Non-pigmented ciliary epithelial cell (primary cell): Measurements from ENCODE around the gene ARMC2.
A peak's percentile ranks its signal among the peaks of the same experiment; 100 is the strongest.
"Not testable (repeated sequence)": the region's sequence is repeated elsewhere in the genome, so short reads cannot be mapped to it uniquely, and the experiment has no call there.

Experiments
- DNase-seq: peaks from one replicate; pipeline ENCODE4 v3.0.0-alpha.2; 2010; ENCODE audit warnings: low read depth

The ARMC2 gene

DNA sequence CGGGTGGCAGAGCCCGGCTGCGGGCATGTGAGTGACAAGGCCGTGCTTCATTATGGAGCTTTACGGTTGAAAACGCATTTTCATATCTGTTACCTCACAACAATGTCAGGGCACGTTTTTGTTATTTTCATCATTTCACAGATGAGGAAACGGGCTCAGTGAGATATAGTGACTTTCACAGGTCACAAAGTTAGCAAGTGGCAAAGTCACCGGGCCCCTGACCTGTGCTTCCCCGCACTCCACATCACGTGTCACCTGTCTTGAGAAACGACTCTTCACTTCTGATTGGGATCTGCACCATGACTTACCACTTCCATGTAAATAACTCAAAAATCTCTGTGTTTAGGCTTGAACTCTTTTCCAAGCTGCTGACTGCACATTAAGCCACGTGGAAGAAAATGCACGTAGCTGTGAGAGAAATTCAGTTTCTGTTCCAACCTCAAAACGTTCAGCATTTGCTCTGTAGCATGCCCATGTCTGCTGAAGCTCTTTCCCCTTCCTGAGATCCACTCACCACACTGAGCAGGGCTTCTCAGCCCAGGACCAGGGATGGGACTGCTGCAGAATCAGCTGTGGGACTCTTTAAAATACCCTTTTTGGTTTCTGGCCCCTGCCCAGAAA lies 107.2 kb downstream of the ARMC2 start:
- no peak for DNase-seq

DNA sequence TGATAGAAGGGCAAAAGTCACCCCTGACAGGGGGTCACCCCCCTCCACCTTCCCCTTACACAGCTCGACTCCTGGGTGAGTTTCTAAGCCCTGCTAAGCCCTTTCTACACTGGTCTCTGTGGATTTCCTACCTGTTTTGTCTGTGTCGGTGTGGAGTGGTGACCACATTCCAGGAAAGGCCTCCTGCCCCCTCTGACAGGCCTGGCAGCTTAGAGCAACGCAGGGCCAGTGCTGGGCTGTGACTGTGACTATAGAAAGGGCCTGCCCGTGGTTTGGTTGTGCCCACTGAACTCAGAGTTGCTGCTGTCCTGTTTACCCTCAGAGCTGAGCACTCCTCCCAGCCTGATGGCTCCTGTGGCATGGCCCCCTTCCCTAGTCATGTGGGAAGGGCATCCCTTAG lies 109.0 kb downstream of the ARMC2 start:
- no peak for DNase-seq

DNA sequence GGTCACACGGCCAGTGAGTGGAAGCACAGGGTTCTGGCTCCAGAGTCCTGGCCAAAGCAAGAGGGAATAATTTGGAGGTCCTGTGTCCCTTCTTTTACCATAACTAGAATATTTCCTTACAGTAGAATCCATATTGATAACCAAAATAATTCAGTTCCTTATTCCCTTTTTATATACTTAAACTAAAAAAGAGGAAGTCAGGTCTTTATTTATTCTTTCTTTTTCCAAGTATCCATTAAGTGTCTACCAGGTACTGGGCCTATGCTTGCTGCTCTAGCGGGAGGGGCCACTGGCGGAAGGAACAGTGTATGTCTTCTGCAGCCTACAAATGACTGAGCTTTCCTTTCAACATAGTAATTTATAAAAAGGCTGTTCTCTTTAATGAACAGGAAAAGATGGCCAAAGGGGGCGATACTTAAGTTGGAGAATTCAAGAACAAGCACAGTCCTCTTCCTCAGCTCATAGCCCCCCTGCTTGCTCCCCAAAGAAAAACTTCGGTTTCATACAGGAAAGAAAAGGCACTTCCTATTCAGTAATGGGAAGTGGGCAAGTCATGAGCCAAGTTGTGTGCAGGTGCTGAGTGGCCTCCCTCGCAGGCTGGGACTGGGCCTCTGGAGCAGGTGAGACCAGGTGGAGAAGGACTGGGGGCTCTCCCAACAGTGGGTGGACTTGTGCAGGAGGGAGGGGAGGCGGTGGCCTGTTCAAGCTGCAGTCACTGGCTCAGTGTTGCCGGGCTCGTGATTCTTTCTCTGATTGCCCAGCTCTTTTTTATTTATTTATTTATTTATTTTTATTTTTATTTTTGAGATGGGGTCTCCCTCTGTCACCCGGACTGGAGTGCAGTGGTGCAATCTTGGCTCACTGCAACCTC lies 110.9 kb downstream of the ARMC2 start:
- DNase-seq, result no peak

DNA sequence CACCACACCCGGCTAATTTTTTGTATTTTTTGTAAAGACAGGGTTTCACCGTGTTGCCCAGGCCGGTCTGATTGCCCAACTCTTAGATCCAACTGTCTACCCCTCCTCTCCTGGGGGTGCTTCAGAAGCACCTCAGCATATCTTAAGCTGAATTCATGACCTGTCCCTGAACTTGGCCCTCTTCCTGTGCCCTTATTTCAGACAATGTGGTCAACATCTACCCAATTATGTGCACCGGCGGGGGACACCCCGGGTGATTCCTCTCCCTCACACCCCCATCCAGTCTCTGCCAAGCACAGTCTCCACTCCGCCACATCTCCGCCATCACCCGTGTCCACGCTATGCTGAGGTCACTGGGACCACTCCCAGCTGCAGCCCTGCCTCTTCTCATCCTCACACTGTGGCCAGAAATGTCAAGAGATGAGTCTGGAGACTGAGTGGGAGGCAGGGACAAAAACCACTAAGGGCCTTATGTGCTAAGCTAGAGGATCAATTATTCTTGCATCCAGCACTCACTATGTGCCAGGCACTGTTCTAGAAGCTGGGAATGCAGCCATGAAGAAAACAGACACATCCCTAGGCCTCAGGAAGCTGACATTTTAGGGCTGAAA lies 111.9 kb downstream of the ARMC2 start:
- no peak for DNase-seq

DNA sequence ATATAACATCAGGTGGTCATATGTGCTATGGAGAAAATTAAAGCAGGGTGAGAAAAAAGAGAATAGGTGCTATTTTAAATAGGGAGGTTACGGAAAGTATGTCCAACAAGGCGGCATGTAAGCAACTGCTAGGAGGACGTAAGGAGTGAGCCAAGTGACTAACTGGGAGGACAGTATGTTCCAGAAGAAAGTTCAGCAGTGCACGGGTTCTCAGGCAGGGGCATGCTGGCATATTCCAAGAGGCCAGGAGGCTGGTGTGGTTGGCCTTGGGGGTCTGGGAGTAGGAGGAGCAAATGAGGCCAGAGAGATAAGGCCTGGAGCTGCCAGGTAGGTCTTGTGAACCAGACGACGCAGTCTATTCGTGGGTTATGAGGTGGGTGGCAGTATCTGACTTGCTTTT lies 112.4 kb downstream of the ARMC2 start:
- DNase-seq, result no peak

DNA sequence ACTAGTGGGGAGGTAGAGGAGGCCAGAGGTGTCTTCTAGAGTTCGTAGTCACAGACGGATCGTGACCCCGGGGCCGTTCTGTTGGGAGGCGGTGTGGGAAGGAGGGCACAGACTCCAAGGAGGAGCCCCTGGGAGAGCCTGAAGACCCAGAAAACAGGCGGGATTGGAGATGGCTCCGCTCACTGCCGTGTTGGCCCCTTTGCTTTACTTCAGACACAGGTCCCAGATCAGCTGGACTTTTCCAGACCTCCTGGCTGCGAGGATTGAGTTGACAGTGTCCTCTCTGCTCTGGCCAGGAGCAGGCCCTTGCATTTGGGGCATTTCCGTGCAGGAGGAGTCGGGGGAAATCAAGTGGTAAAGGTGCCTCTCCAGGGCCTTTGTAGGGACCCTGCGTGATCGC lies 112.9 kb downstream of the ARMC2 start:
- no peak for DNase-seq

DNA sequence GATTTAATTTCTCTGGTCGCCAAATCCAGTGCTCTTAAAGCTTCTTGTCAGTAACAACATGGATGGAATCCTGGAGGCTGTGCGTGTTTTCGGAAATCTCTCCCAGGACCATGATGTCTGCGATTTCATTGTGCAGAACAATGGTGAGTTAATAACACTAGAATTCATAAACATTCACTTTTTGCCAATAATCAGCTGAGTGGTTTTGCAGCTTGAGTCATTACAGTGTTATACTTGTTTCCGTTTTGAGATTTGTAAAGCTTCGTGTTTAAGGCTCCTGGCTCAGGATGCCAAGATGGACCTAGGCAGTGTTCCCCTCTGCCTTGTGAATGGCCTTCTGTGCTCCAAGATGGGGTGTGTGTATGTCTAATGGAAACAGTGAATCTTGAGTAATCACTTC lies 113.8 kb downstream of the ARMC2 start:
- DNase-seq, result peak; percentile 75

DNA sequence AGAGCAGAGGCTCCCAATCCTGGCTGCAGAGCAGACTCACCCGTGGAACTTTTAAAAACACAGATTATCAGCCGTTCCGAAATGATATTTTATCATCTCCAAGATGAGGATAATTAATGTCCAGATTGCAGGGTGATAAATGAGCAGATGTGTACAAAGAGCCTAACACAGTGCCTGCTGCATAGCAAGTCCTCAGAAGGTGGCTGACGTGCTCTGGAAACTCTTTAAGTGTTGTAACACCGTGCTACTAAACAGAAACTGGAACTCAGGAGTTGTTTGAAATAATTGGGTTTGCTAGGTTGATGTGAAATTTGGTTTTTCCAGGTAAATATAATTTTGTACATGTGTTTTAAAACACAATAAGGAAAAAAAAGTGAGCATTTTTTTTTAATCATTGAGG lies 118.0 kb downstream of the ARMC2 start:
- no peak for DNase-seq

DNA sequence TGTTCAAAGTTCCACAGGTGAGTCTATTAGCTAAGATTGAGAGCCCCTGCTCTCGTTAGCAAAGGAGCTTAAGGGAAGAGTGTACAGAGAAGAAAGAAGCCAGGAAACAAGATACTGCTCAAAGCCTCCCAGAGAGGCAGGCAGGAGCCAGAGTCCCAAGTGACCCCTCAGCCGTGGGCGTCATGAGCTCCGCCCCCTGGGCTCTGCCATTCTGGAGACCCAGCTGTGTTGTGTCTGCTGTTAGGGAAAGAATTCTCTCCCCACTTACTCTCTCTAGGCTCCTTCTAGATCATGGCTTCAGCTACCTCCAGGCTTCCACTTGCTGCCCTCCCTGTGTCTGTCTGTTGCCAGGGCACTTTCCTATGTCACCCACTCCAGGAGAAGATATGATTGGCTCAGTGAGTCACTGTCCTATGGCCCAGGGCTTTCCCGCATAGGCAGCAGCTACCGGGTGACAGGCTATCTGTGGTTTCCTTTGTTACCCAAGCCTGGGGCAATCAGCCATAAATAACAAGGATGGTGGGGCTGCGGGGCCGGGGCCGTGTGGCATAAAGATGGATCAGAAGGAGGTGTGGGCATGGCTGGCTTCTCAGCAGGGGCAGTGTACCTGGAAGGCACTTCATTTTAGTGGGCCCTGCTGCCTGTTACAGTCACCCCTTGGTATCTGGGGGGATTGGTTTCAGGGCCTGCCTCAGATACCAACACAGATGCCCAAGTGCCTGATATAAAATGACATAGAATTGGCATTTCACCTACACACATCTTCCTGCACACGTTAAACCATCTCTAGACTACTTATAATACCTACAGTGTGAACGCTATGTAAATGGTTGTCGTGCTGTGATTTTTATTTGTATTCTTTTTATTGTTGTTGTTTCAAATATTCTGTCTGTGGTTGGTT lies 118.9 kb downstream of the ARMC2 start:
- DNase-seq, result no peak

DNA sequence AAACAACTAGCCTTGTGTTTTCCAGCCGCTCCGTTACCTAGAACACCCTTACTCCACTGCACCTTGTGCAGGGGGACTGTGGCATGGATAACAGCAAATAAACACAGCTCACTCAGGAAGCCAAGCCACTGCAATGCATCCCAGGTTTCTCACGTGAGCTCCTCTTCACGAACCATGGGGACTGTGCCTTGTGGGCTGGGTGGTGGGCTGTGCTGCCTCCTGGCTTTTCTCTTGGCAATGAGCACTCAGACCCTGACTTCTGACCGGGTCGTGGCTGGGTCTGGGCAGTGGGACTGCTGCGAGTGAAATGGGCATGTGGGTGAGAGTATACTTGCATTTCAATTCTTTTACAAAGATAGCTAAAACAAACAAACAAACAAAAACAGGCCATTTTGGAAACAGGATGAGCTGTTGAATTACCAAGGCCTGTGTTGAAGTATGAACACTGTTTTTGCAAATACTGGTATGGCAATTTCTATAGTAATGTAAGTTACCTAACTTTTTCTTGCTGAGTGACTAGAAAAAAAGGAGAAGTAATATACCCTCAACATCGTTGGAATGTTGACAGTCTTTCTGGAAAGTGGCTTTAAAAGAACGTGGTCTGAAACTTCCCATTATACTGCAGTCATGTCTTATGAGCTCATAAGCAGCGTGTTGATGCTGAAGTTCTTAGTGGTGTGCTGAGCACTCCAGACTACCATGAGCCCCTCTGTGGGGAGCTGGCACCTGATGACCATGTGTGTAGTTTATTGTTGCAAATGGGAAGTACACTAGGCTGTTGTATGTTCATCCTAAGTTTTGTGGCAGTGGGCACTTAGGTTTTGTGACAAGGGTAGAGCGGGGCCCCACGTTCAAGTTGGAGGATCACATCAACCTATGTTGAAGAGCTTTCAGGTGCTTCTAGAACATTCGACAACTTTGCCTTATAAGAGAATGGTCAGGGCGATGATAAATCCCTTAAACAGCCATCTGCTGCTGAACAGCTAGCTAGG lies 120.4 kb downstream of the ARMC2 start:
- DNase-seq, result no peak

DNA sequence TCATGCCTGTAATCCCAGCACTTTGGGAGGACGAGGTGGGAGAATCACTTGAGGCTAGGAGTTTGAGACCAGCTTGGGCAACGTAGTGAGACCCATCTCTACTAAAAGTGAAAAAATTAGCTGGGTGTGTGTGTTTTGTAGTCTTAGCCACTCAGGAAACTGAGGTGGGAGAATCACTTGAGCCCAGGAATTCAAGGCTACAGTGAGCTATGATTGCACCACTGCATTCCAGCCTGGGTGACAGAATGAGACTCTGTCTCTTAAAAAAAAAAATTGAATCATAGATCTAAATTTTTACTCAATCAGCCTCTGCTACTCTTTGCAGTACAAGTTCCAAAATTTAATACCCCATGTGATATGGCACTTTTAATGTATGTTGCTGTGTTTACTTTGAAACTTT lies 121.6 kb downstream of the ARMC2 start:
- no peak for DNase-seq

DNA sequence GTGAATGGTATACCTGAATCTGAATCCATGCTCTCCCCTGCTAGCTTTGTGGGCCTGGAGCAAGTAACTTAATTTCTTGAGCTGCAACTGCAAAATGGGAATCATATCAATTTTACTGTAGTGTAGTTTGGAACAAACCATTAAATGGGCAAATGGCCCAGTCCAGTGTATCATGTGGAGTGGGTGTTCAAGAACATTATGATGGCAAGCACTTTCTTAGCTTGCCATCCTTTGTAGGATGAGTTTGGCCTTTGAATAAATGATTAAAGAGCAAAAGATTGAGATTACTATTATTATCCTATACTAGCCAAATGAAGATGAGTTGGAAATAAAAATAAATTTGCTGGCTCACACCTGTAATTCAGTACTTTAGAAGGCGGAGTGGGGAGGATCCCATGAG lies 126.0 kb downstream of the ARMC2 start:
- no peak for DNase-seq

DNA sequence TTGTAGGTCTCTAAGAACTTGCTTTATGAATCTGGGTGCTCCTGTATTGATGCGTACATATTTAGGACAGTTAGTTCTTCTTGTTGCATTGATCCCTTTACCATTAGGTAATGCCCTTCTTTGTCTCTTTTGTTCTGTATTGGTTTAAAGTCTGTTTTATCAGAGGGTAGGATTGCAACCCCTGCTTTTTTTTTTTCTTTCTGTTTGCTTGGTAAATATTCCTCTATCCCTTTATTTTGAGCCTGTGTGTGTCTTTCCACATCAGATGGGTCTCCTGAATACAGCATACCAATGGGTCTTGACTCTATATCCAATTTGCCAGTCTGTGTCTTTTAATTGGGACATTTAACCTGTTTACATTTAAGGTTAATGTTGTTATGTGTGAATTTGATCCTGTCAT lies 130.4 kb downstream of the ARMC2 start:
- not testable (repeated sequence) for DNase-seq

DNA sequence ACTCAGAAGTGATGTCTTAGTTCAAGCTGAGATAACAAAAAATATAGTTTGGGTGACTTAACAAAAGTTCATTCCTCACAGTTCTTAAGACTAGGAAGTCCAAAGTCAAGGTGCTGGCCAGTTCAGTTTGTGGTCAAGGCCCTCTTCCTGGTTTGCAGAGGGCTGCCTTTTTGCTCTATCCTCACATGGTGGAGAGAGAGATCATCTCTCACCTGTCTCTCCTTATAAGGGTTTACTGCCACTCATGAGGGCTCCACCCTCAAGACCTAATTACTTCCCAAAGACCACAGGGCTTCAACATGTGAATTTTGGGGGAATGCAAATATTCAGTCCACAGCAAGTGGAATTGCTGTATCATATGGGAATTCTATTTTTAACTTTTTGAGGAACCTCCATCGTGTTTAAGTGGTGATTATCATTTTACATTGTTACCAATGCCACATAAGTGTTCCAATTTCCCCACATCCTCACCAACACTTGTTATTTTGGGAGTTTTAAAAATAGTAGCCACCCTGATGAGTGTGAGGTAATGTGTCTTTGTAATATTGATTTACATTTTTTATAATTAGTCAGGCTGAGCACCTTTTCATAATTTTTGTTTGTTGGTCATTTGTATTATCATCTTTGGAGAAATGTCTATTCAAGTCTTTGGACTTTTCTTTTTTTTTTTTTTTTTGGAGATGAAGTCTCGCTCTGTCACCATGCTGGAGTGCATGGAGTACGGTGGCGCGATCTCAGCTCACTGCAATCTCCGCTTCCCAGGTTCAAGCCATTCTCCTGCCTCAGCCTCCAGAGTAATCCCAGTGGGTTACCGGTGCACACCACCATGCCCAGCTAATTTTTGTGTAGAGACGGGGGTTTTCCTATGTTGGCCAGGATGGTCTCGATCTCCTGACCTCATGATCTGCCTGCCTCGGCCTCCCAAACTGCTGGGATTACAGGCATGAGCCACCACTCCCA lies 134.2 kb downstream of the ARMC2 start:
- DNase-seq, result no peak

DNA sequence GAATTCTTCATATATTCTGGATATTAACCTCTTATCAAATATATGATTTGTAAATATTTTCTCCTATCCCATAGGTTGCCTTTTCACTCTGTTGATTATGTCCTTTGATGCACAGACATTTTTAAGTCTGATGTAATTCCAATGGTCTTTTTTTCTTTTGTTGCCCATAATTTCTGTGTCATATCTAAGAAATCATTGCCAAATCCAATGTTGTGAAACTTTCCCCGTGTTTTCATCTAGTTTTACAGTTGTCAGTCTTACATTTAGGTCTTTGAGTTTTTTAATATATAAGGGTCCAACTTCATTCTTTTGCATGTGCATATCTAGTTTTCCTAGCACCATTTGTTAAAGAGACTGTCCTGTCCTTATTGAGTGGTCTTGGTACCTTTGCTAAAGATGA lies 134.9 kb downstream of the ARMC2 start:
- DNase-seq, result no peak

DNA sequence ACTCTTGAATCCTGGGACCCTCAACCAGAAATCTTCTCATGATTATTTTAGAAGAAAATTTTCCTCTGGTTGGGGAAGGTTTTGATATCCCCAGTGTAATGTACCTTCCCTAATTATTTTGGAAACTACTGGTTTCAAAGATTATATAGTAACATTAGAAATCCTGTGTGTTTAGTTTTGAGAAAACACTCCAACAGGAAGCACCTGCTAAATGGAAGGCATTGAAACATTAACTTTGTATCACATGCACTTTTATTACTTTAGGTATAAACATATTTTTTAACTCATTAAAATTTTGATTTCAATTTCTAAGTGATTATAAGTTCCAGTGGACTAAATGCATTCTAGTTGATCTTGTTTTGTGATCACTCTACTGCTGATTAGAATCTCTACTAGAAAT lies 137.1 kb downstream of the ARMC2 start:
- no peak for DNase-seq

DNA sequence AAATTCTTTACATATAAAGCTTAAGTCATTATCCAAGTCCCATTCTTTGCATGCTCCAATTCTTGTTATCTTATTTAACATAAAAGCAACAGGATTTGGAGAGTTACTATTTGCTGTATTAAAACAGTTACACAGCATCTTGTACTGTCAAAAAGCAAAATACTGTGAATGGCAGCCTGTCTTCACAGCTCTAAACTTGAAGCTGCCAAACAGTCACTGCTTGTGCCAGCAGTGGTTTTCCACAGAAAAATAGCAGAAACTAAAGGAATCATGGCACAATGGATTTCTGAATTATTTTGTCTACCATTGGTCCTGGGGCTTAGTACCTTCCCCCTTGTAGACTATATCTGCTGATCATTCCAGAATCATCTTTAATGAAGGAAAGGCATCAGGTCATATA lies 138.9 kb downstream of the ARMC2 start:
- no peak for DNase-seq

DNA sequence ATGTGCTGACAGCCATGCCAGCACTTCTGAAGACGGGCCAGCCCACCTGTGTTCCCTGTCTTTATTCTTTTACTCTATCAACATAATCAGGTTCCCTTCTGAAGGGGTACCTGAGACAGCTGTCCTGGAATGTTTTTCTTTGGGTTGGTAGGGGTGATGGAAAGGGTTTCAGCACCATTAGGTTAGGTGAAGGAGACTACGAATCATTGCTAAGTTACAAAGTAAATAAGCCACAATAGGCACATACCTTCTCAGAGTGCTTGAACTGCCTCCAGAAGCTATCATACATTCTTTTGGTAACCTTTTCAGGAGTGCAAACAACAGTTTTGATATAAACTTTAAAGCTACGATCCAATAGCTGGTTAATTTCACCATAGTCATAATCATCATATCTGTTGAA lies 140.1 kb downstream of the ARMC2 start:
- DNase-seq, result no peak

DNA sequence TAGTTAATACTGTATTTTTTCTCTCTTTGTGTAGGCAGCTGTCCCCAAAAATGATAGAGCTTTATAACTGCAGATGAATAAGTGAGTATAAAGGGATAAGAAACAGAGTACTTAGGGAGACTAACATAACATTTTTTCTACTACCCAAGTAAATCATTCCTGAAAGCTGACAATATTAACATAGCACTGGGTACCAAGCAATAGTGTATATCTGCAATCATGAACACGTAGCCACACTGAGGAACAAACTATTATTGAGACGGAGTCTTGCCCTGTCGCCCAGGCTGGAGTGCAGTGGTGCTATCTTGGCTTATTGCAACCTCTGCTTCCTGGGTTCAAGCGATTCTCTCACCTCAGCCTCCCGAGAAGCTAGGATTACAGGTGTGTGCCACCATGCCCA lies 140.5 kb downstream of the ARMC2 start:
- DNase-seq, result no peak

DNA sequence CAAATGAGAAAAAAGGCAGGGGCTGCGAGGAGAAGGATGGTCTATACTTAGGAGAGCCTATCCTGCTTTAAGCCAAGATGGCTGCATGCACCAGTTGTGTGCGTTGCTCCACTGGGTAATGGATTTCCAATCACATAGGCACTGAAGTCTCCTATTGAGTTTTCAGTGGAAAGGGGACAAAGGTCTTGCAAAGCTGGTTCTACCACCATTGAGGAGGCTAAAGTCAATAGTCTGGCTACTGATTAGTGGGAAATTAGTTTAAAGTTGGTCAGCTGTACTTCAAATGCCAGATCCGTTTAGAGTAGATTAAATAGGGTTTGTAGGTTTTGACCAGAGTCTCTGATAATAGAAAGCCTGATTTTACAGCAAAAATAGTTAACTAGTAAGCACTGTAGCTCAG lies 141.5 kb downstream of the ARMC2 start:
- no peak for DNase-seq
